GM15510 (cell line): ENCODE results near the gene CD1B.

ENCODE experiments used
- POLR2A ChIP-seq: IDR thresholded peaks from 3 replicates; pipeline ENCODE4 v1.6.1; 2011; ENCODE audit warnings: borderline replicate concordance; ENCODE audit not compliant: insufficient read length; ENCODE audit errors: extremely low read depth

The CD1B gene

DNA sequence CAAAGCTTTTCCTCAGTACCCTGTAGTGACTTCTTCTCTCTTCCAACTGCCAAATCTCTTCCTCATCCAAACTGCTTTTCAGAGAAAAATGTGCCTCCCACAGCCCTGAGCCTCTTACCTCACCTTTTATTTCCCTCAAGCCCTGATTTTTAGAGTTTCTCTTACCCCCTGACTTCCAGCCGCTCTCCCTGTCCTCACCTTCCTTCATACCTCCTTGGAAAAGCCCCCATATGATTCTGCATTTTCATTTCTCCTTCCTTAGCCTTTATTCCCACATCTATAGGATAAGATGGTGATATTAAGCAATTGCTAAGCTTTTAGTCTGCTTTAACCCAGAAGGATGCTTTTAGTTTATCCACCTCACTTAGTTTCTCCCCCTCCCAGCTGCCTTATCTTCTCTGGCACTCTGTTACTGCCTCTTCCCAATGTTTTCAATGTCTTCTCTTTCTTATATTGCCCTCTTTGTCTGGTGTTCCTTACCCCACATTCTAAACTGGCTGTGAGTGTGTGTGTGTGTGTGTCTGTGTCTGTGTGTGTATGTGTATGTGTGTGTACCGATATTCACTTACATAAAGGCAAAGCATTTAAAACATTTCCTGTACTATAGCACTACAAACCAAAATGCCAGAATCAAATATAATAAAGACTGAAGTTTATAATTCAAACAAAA, at the start of gene CD1B:
Gene CD1B (minus strand): TSS at position 51 of the 670 bp plus-strand sequence. CDS start 108 bp downstream, outside the sequence.
- TF ChIP-seq POLR2A, result no peak

DNA sequence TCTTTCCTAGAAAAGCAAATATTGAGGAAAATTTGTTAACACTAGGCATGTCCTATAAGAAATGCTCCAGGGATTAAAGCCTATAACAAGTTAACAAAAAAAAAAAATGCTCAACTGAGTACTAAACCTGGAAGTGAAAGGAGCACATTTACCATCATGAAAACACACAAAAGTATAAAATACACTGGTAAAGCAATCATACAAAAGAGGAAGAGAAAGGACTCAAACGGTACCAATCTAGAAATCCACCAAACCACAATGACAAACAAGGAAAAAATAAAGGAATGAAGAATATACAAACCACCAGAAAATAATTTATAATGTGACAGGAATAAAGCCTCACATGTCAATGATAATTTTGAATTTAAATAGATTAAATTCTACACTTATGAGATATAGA, 43.5 kb upstream of the CD1B start:
- no peak for TF ChIP-seq POLR2A

GRCh38 chr1:158371188-158371953, 40.0 kb upstream of the CD1B start:
- TF ChIP-seq POLR2A, result no peak

DNA sequence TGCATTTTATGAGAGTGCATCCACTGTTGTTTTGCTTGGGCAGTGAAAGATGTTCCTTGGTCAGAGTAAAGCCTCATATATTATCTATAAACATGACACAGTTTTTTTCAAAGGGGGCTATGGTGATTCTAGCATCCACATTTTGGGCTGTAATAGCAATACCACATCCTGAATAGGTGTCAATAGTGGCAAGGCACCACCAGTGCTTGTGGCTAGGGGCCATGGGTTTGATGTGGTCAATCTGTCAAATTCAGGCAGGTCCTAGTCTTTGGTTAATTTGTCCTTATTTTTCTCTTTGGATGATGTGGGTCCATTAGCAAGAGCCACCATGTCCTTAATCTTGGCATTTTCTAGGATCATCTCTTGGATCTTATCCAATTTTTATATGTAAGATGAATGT, 35.5 kb upstream of the CD1B start:
- no peak for TF ChIP-seq POLR2A

DNA sequence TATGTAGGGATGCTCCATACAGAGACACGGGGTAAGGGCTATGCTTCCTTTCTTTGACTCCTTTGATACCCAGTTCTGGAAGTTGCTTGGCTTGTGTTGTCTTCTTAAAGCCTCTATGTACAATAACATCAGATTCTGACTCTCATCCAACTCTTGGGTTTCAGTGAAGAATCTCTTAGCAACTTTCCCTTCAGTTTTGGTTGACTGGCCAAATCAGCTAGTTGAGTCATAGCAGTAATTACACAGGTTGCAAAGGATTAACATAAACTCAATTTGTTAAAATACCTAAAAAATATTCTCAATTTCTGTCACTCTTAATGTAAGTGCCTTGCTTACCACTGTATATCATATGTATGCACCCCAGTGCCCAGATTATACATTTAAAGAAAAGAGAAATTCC, 31.6 kb upstream of the CD1B start:
- TF ChIP-seq POLR2A, result no peak

DNA sequence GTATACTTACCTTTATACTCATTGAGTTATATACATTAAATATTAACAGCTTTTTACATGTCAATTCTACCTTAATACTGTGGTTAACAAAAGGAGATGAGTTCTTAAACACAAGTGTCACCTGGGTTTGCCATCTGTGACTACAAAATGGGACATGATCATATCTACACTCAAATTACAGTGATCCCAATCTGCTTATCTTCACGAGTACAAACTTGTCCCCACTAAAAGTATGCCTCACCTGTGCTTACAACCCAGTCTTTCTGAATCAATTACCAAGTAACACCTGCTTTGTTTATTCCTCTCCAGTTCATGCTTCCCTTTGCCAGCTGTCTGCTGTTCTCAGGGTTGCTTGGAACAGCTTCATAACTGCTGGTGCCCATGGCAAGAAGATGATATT, 31.2 kb upstream of the CD1B start:
- TF ChIP-seq POLR2A, result no peak

- no peak for TF ChIP-seq POLR2A
These were observed 26.1 kb upstream of the CD1B start for GRCh38 chr1:158357441-158357840.

GRCh38 chr1:158356616-158357015, 25.3 kb upstream of the CD1B start:
- no peak for TF ChIP-seq POLR2A

DNA sequence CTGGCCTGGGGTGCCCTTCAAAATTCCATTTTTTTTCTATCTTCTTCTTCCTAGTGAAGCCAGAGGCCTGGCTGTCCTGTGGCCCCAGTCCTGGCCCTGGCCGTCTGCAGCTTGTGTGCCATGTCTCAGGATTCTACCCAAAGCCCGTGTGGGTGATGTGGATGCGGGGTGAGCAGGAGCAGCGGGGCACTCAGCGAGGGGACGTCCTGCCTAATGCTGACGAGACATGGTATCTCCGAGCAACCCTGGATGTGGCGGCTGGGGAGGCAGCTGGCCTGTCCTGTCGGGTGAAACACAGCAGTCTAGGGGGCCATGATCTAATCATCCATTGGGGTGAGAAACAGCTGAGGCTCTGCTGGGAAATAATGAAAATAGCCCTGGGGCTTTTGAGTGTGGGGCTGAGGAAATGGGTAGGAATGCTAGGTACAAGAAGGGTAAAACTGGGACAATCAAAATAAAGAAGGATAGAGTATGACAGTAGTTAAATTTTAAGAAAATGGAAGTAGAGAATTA, 24.5 kb upstream of the CD1B start:
- TF ChIP-seq POLR2A, result no peak

- no peak for TF ChIP-seq POLR2A
These were observed 22.9 kb upstream of the CD1B start for GRCh38 chr1:158354255-158354654.

GRCh38 chr1:158353303-158354075, 22.2 kb upstream of the CD1B start, which contains the start of gene CD1E:
Gene CD1E, plus strand, starts transcription at chr1:158353894. Its CDS starts 95 bp downstream, at chr1:158353989.
- no peak for TF ChIP-seq POLR2A

GRCh38 chr1:158335213-158335532, 3.8 kb upstream of the CD1B start:
- TF ChIP-seq POLR2A, result no peak

GRCh38 chr1:158334526-158335212, 3.3 kb upstream of the CD1B start:
- no peak for TF ChIP-seq POLR2A

GRCh38 chr1:158333405-158334155, 2.2 kb upstream of the CD1B start:
- TF ChIP-seq POLR2A, result no peak

GRCh38 chr1:158331106-158331425, 265 bp downstream of the CD1B start:
- no peak for TF ChIP-seq POLR2A
